Gastrocnemius medialis (tissue), 4 donors: ENCODE data around the gene MTCL3.

ENCODE experiments used
- ATAC-seq, 2 donors: fragments of 150-250 bp; one replicate each; pipeline ENCODE4 v1.9.1; 2016
- DNase-seq, 2 donors: peaks; one replicate each; pipeline ENCODE4 v3.0.0-alpha.2; 2019
- H3K27ac ChIP-seq, 4 donors: fragments of 200-600 bp; sonication (generic); 1 replicate in 1 of 4; 2 replicates in 3 of 4; pipeline ENCODE4 v1.5.1; 2016 to 2018; ENCODE audit warnings: mild to moderate bottlenecking in 2 of 4, moderate library complexity in 1 of 4
- H3K27me3 ChIP-seq, 3 donors: fragments of 200-600 bp; sonication (generic) in 2 of 3; 1 replicate in 1 of 3; 2 replicates in 2 of 3; pipeline versions ENCODE4 v1.5.1 to v1.6.0; 2016 to 2019; ENCODE audit warnings: mild to moderate bottlenecking in 1 of 3, moderate library complexity in 1 of 3
- H3K36me3 ChIP-seq, 2 donors: fragments of 200-600 bp; sonication (generic) in 1 of 2; one replicate each; pipeline ENCODE4 v1.5.1; 2017 to 2018
- H3K4me1 ChIP-seq, 2 donors: fragments of 200-600 bp; sonication (generic) in 1 of 2; one replicate each; pipeline ENCODE4 v1.5.1; 2016 to 2017; ENCODE audit warnings: mild to moderate bottlenecking in 2 of 2
- H3K4me3 ChIP-seq, 4 donors: fragments of 200-600 bp; sonication (generic) in 3 of 4; 1 replicate in 1 of 4; 2 replicates in 3 of 4; pipeline ENCODE4 v1.5.1; 2016 to 2019; ENCODE audit warnings: mild to moderate bottlenecking in 2 of 4
- H3K9me3 ChIP-seq, 3 donors: fragments of 200-600 bp; sonication (generic) in 2 of 3; 1 replicate in 1 of 3; 2 replicates in 2 of 3; pipeline ENCODE4 v1.5.1; 2016 to 2019
- CTCF ChIP-seq, 5 experiments: fragments of 450-650 bp in 3 of 5; fragments of 200-600 bp in 2 of 5; sonication (generic) in 2 of 5; IDR thresholded peaks in 4 of 5; conservative IDR thresholded peaks in 1 of 5; 1 replicate in 4 of 5; 2 replicates in 1 of 5; pipeline ENCODE4 v1.5.1; 2016 to 2019; ENCODE audit warnings: antibody characterized with exemption in 5 of 5, mild to moderate bottlenecking in 3 of 5, moderate library complexity in 3 of 5
- POLR2A ChIP-seq, 2 donors: fragments of 450-650 bp; IDR thresholded peaks; one replicate each; pipeline ENCODE4 v1.6.1; 2017; ENCODE audit warnings: antibody characterized with exemption in 2 of 2, mild to moderate bottlenecking in 2 of 2, moderate library complexity in 2 of 2
- in situ Hi-C, 4 donors: fragments of 200-750 bp; cut with MboI; loops; one replicate each; pipeline versions ENCODE4 v1.15.0 to v1.8.0; 2017; ENCODE audit warnings: low sequenced_read_pairs in 4 of 4
- intact Hi-C: fragments of 100-400 bp; cut with DNase I; formaldehyde crosslinking; loops from one replicate; pipeline ENCODE4 v1.15.1; 2023; ENCODE audit warnings: low total_unique reads

MTCL3 gene

GRCh38 chr6:127518191-127518709 is 885 bp downstream of the MTCL3 start:
- Histone ChIP-seq H3K36me3 (no peaks in the 10 kb centered on the region), H3K4me3 (no peak overlapping the region), H3K27me3 (peaks cover 45 to 52% (median 46%) of the 10 kb centered on the region in 3 donors), H3K9me3 (no peaks in the 10 kb centered on the region), H3K27ac (no peak overlapping the region), H3K4me1 (peaks cover 15% of the 10 kb centered on the region in 2 donors)
- TF ChIP-seq POLR2A (IDR thresholded peaks at IDR 0.05) (no peak), CTCF (IDR thresholded peaks at IDR 0.05 in 4 of 5, conservative IDR thresholded peaks at IDR 0.05 in 1 of 5) (no peak)
- DNase-seq = no peak
- intact Hi-C loops (loop anchor here (5.0 kb wide), 1 partner anchor 61 kb away; the partner anchor contains the start of gene KIAA0408), in situ Hi-C loops (no loop called here)
- no peak for ATAC-seq

- no peaks in the 10 kb centered on the region for H3K9me3 ChIP-seq
- no peak overlapping the region for H3K27ac ChIP-seq
- H3K4me3 ChIP-seq = no peak overlapping the region
- in situ Hi-C loops = no loop called here
- ATAC-seq = no peak
- intact Hi-C loops = loop anchor here (5.0 kb wide), 1 partner anchor 60 kb away; the partner anchor contains the start of gene KIAA0408
- peaks cover 41 to 46% (median 42%) of the 10 kb centered on the region in 3 donors for H3K27me3 ChIP-seq
- peaks cover 15% of the 10 kb centered on the region in 2 donors for H3K4me1 ChIP-seq
- no peak for DNase-seq
- no peaks in the 10 kb centered on the region for H3K36me3 ChIP-seq
- TF ChIP-seq CTCF (IDR thresholded peaks at IDR 0.05 in 4 of 5, conservative IDR thresholded peaks at IDR 0.05 in 1 of 5) (no peak), POLR2A (IDR thresholded peaks at IDR 0.05) (no peak)
Observed at GRCh38 chr6:127517693-127518092, 1.4 kb downstream of the MTCL3 start.

- H3K36me3 ChIP-seq = no peaks in the 10 kb centered on the region
- H3K27ac ChIP-seq = no peak overlapping the region
- peaks cover 33 to 40% (median 39%) of the 10 kb centered on the region in 3 donors for H3K27me3 ChIP-seq
- intact Hi-C loops (loop anchor here (5.0 kb wide), 1 partner anchor 59 kb away; the partner anchor contains the start of gene KIAA0408), in situ Hi-C loops (no loop called here)
- peak in 4 of 5 experiments; percentile 24 to 68 (median 42) for TF ChIP-seq CTCF (IDR thresholded peaks at IDR 0.05 in 4 of 5, conservative IDR thresholded peaks at IDR 0.05 in 1 of 5)
- TF ChIP-seq POLR2A (IDR thresholded peaks at IDR 0.05) = no peak
- DNase-seq (peak in 1 of 2 donors; percentile 20), ATAC-seq (peak; percentile 60 to 75)
- H3K4me1 ChIP-seq = peaks cover 15% of the 10 kb centered on the region in 2 donors
- H3K9me3 ChIP-seq = no peaks in the 10 kb centered on the region
- H3K4me3 ChIP-seq = peak overlapping the region; percentile 66 to 95 (median 74)
Observed at GRCh38 chr6:127516662-127517273, 2.4 kb downstream of the MTCL3 start.

GRCh38 chr6:127515794-127516661 is 3.1 kb downstream of the MTCL3 start:
- ATAC-seq (peak; percentile 60 to 67), DNase-seq (peak in 1 of 2 donors; percentile 47)
- peak overlapping the region; percentile 66 to 95 (median 74) for H3K4me3 ChIP-seq
- H3K36me3 ChIP-seq = no peaks in the 10 kb centered on the region
- H3K4me1 ChIP-seq = peaks cover 15% of the 10 kb centered on the region in 2 donors
- in situ Hi-C loops (no loop called here), intact Hi-C loops (loop anchor here (5.0 kb wide), 1 partner anchor 59 kb away; the partner anchor contains the start of gene KIAA0408)
- H3K27ac ChIP-seq = peak overlapping the region in 3 of 4 donors; percentile 1 to 31 (median 19)
- peaks cover 29 to 32% (median 32%) of the 10 kb centered on the region in 3 donors for H3K27me3 ChIP-seq
- no peaks in the 10 kb centered on the region for H3K9me3 ChIP-seq
- TF ChIP-seq POLR2A (IDR thresholded peaks at IDR 0.05) = no peak
- no peak for TF ChIP-seq CTCF (IDR thresholded peaks at IDR 0.05 in 4 of 5, conservative IDR thresholded peaks at IDR 0.05 in 1 of 5)
